Measurements from ENCODE around the gene CYGB. TPM values are rescaled to one million over a fixed set of nuclear protein-coding genes. Genes with fewer than 3 reads are reported as not detected.
A peak's percentile ranks its signal among the peaks of the same experiment; 100 is the strongest.

CYGB gene
- total and polyA plus RNA-seq, 2 of the 13 experiments (the other 11 are each of a cell fraction or from before 2014, with no cell fraction given): 18.9 to 27.1 TPM

DNA sequence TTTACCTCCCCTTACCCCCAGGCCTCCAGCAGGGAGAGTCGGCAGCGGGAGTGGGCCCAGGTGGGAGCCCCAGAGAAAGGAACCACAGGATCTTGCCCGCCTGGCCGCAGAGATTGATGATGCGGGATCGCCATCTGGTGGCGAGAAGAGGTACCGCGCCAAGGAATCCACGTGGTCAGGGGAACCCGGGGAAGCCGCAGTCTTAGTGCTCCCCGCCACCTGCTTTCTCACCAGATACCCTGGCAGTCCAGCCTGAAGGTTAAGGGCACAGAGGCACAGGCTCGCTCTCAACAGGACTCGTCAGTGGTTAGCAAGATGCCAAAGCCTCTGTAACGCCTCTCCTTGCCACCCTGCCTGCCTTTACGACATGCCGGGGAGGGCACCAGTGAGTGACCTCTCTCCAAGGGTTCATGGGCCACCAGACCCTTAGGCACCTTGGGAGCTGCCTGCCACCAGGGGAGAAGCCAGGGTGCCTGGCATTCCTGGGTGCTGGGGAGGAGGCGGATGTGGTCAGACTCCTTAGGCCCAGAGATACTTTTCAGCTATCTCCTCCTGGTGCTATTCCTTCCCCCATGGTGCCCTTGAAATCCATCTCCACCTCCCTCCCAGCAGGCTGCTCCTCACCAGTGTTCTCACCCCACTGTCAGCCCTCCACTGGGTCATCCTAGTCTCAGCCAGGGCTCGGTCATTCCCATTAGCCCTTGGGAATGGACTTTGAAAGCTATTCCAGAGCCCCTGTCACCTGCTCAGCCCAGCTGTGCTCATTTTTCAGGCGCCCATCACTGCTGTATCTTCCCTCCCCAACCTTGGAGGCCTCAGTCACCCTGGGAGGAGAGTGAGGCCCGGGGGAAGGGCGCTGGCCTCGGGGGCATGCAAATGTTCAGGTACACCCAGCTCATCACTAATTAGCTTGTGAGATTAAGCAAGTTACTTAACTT lies 30.8 kb downstream of the CYGB start:
- in situ Hi-C loops (cut with HindIII; ENCODE audit: extremely low pct_ligation_motif_present, low pct_unique_long_range_greater_than_20kb): loop anchor here (5.0 kb wide), 2 partner anchors 39 to 99 kb away; partner anchors contain the start of gene AANAT
- H3K9me3 ChIP-seq (ENCODE audit: low read length): no peaks in the 10 kb centered on the region
- H3K27ac ChIP-seq (ENCODE audit: extremely low read length, insufficient read depth, low read length): no peak overlapping the region
- ChIA-PET POLR2A (interaction anchor here (0.8 to 1.6 kb wide), 6 partner anchors 9 to 48 kb away, joined by 3 to 4 read pairs (median 3); partner anchors contain the start of gene AANAT), CTCF (ENCODE audit: low intra/inter-chr PET ratio, low total read pairs) (interaction anchor here (1.2 to 4.5 kb wide), 7 partner anchors 32 to 98 kb away, joined by 4 to 86 read pairs (median 11); partner anchors contain the start of gene AANAT)
- WGBS (ENCODE audit: low lambda C conversion rate): 9% methylated on average over 11 of the region's 24 CpGs
- H3K4me3 ChIP-seq (replicated peaks in 1 of 3; ENCODE audit: insufficient read depth in 1 of 3, low read depth in 2 of 3, low read length in 3 of 3): peak overlapping the region in 2 of 3 experiments; percentile 27 to 73; a peak in 4 of 6 replicates
- ATAC-seq (peak; percentile 74), FAIRE-seq (peak; percentile 52), DNase-seq (ENCODE audit: low spot score) (peak; percentile 69)
- peaks cover 56% of the 10 kb centered on the region for H3K4me1 ChIP-seq (ENCODE audit: insufficient read depth, low read length)
- no peaks in the 10 kb centered on the region for H3K36me3 ChIP-seq (replicated peaks in 1 of 2; ENCODE audit: control insufficient read depth in 1 of 2, insufficient read depth in 2 of 2, low read length in 2 of 2)
- H2AFZ ChIP-seq (ENCODE audit: low read length): peak overlapping the region; percentile 94
- peaks cover 0 to 16% of the 10 kb centered on the region in 2 experiments; a peak in 4 of 5 replicates for H3K27me3 ChIP-seq (ENCODE audit: control insufficient read depth in 1 of 2, insufficient read depth in 2 of 2, low read length in 2 of 2)
- BruUV-seq (replicated peaks): no TSS peak
- intact Hi-C loops (cut with micrococcal nuclease; ENCODE audit: unreplicated experiment): loop anchor here (1.0 kb wide), 3 partner anchors 40 to 98 kb away; no protein-coding TSS in a partner anchor
- H4K20me1 ChIP-seq (ENCODE audit: insufficient read depth, low read length): no peaks in the 10 kb centered on the region
- H3K4me2 ChIP-seq (ENCODE audit: low read depth, low read length): peak overlapping the region; percentile 96
- peak overlapping the region; percentile 45; the same call in 1 of the 2 replicates for H3K9ac ChIP-seq (ENCODE audit: insufficient read depth, low read depth, low read length)
- no peaks in the 10 kb centered on the region for H3K79me2 ChIP-seq (ENCODE audit: insufficient read depth, low read length)
- TF ChIP-seq ZNF547 (CRISPR knock-in tag; IDR thresholded peaks at IDR 0.05) (peak; percentile 49; the same call in 1 of the 2 replicates), ZNF282 (IDR thresholded peaks at IDR 0.05; ENCODE audit: partially characterized antibody) (no peak), ZNF430 (CRISPR knock-in tag; IDR thresholded peaks at IDR 0.05) (no peak), WIZ (CRISPR knock-in tag; IDR thresholded peaks at IDR 0.05) (no peak), TP53 (CRISPR knock-in tag; conservative IDR thresholded peaks at IDR 0.05) (no peak), ZNF230 (CRISPR knock-in tag; IDR thresholded peaks at IDR 0.05) (no peak), RARA (CRISPR knock-in tag; IDR thresholded peaks at IDR 0.05) (peak; percentile 34), ZNF780A (CRISPR knock-in tag; IDR thresholded peaks at IDR 0.05) (no peak), ELF3 (CRISPR knock-in tag; IDR thresholded peaks at IDR 0.05) (peak; percentile 56; the same call in 1 of the 2 replicates), FOXM1 (CRISPR knock-in tag; IDR thresholded peaks at IDR 0.05) (no peak)
- TF ChIP-seq, protein P1, sequence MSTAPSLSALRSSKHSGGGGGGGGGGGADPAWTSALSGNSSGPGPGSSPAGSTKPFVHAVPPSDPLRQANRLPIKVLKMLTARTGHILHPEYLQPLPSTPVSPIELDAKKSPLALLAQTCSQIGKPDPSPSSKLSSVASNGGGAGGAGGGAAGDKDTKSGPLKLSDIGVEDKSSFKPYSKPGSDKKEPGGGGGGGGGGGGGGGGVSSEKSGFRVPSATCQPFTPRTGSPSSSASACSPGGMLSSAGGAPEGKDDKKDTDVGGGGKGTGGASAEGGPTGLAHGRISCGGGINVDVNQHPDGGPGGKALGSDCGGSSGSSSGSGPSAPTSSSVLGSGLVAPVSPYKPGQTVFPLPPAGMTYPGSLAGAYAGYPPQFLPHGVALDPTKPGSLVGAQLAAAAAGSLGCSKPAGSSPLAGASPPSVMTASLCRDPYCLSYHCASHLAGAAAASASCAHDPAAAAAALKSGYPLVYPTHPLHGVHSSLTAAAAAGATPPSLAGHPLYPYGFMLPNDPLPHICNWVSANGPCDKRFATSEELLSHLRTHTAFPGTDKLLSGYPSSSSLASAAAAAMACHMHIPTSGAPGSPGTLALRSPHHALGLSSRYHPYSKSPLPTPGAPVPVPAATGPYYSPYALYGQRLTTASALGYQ (CRISPR knock-in tag; IDR thresholded peaks at IDR 0.05): no peak
- TF ChIP-seq, protein P2, sequence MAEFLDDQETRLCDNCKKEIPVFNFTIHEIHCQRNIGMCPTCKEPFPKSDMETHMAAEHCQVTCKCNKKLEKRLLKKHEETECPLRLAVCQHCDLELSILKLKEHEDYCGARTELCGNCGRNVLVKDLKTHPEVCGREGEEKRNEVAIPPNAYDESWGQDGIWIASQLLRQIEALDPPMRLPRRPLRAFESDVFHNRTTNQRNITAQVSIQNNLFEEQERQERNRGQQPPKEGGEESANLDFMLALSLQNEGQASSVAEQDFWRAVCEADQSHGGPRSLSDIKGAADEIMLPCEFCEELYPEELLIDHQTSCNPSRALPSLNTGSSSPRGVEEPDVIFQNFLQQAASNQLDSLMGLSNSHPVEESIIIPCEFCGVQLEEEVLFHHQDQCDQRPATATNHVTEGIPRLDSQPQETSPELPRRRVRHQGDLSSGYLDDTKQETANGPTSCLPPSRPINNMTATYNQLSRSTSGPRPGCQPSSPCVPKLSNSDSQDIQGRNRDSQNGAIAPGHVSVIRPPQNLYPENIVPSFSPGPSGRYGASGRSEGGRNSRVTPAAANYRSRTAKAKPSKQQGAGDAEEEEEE (CRISPR knock-in tag; IDR thresholded peaks at IDR 0.05; ENCODE audit: borderline replicate concordance): no peak
- TF ChIP-seq, protein P3, sequence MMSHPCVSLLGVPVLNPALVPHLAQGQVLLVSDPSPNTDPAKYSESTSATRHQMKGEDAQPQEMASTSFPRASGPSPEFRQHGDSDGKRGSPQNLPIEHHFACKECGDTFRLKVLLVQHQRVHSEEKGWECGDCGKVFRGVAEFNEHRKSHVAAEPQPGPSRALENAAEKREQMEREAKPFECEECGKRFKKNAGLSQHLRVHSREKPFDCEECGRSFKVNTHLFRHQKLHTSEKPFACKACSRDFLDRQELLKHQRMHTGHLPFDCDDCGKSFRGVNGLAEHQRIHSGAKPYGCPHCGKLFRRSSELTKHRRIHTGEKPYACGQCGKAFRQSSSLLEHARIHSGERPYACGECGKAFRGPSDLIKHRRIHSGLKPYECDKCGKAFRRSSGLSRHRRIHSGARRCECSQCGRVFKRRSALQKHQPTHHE (CRISPR knock-in tag; IDR thresholded peaks at IDR 0.05; ENCODE audit: borderline replicate concordance): no peak
- TF ChIP-seq, protein P4, sequence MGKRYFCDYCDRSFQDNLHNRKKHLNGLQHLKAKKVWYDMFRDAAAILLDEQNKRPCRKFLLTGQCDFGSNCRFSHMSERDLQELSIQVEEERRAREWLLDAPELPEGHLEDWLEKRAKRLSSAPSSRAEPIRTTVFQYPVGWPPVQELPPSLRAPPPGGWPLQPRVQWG (CRISPR knock-in tag; IDR thresholded peaks at IDR 0.05; ENCODE audit: borderline replicate concordance, low read depth): no peak
